ENCODE measurements around the gene NCAM1. TPM values are rescaled to one million over a fixed set of nuclear protein-coding genes. Genes with fewer than 3 reads are reported as not detected.

NCAM1 gene
- total and polyA plus RNA-seq, 10 donors = 0.41 to 13.2 (median 7.1) TPM

GRCh38 chr11:112993808-112994207 is 32.6 kb downstream of the NCAM1 start:
- H3K27ac ChIP-seq = no peak overlapping the region
- intact Hi-C loops (cut with DNase I; ENCODE audit: low total_unique reads) = no loop called here
- DNase-seq = no peak
- no peaks in the 10 kb centered on the region for H3K4me1 ChIP-seq
- no peak overlapping the region for H3K4me3 ChIP-seq
- H3K9me3 ChIP-seq = peaks cover 0 to 20% (median 17%) of the 10 kb centered on the region in 8 donors
- no peaks in the 10 kb centered on the region for H3K36me3 ChIP-seq
- TF ChIP-seq POLR2A (IDR thresholded peaks at IDR 0.05) (no peak), CTCF (IDR thresholded peaks at IDR 0.05 in 8 of 11, conservative IDR thresholded peaks at IDR 0.05 in 3 of 11) (no peak), POLR2AphosphoS5 (IDR thresholded peaks at IDR 0.05) (no peak)
- H3K27me3 ChIP-seq (replicated peaks in 1 of 7) = peaks cover 0 to 6% (median 0%) of the 10 kb centered on the region in 7 donors

GRCh38 chr11:112995423-112996090 is 34.3 kb downstream of the NCAM1 start:
- Histone ChIP-seq H3K27me3 (replicated peaks in 1 of 7) (peaks cover 0 to 6% (median 0%) of the 10 kb centered on the region in 7 donors), H3K4me3 (no peak overlapping the region), H3K36me3 (no peaks in the 10 kb centered on the region), H3K4me1 (no peaks in the 10 kb centered on the region), H3K9me3 (peaks cover 0 to 3% (median 0%) of the 10 kb centered on the region in 8 donors), H3K27ac (no peak overlapping the region)
- WGBS, 5 donors = 45 to 77% (median 69%) methylated on average over 2 of the region's 2 CpGs
- TF ChIP-seq POLR2A (IDR thresholded peaks at IDR 0.05) (no peak), POLR2AphosphoS5 (IDR thresholded peaks at IDR 0.05) (no peak), CTCF (IDR thresholded peaks at IDR 0.05 in 8 of 11, conservative IDR thresholded peaks at IDR 0.05 in 3 of 11) (no peak)
- no peak for DNase-seq
- intact Hi-C loops (cut with DNase I; ENCODE audit: low total_unique reads) = no loop called here

GRCh38 chr11:112996994-112997393 is 35.8 kb downstream of the NCAM1 start:
- Histone ChIP-seq H3K4me3 (no peak overlapping the region), H3K27me3 (replicated peaks in 1 of 7) (peaks cover 0 to 6% (median 0%) of the 10 kb centered on the region in 7 donors), H3K9me3 (no peaks in the 10 kb centered on the region), H3K27ac (no peak overlapping the region), H3K4me1 (peaks cover 0 to 2% (median 0%) of the 10 kb centered on the region in 6 donors), H3K36me3 (no peaks in the 10 kb centered on the region)
- TF ChIP-seq POLR2AphosphoS5 (IDR thresholded peaks at IDR 0.05) = no peak
- 72 to 88% (median 81%) methylated on average over 2 of the region's 2 CpGs for WGBS, 5 donors
- intact Hi-C loops (cut with DNase I; ENCODE audit: low total_unique reads) = no loop called here
- no peak for DNase-seq

- intact Hi-C loops (cut with DNase I; ENCODE audit: low total_unique reads) = no loop called here
- no peak overlapping the region for H3K4me3 ChIP-seq
- H3K27ac ChIP-seq = no peak overlapping the region
- H3K27me3 ChIP-seq (replicated peaks in 1 of 7) = peaks cover 0 to 6% (median 0%) of the 10 kb centered on the region in 7 donors
- no peaks in the 10 kb centered on the region for H3K9me3 ChIP-seq
- H3K36me3 ChIP-seq = no peaks in the 10 kb centered on the region
- peaks cover 0 to 4% (median 0%) of the 10 kb centered on the region in 6 donors for H3K4me1 ChIP-seq
- DNase-seq = no peak
- TF ChIP-seq POLR2A (IDR thresholded peaks at IDR 0.05) (no peak), POLR2AphosphoS5 (IDR thresholded peaks at IDR 0.05) (no peak), CTCF (IDR thresholded peaks at IDR 0.05 in 8 of 11, conservative IDR thresholded peaks at IDR 0.05 in 3 of 11) (no peak)
- WGBS, 5 donors = 68 to 77% (median 74%) methylated on average over 3 of the region's 3 CpGs
Observed at GRCh38 chr11:112997857-112998466, 36.7 kb downstream of the NCAM1 start.

Measured in spleen (tissue), 11 donors.